Measurements from ENCODE around the gene SFTA2. TPM values are rescaled to one million over a fixed set of nuclear protein-coding genes. Genes with fewer than 3 reads are reported as not detected.
"Not testable (repeated sequence)": the region's sequence is repeated elsewhere in the genome, so short reads cannot be mapped to it uniquely, and the experiment has no call there.

The SFTA2 gene
- total RNA-seq, 2 experiments from 2014 or later: not detected

- H3K9me3 Mint-ChIP-seq (ENCODE audit: insufficient read depth): no peaks in the 10 kb centered on the region
- no peak within 1 kb of the TSS for H3K4me3 Mint-ChIP-seq
These were observed 8.5 kb upstream of the SFTA2 start, which contains the start of gene MUCL3 for GRCh38 chr6:30940361-30940986. TSS of gene MUCL3 (plus strand) at chr6:30940973. CDS start at chr6:30941000, 27 bp downstream.

DNA sequence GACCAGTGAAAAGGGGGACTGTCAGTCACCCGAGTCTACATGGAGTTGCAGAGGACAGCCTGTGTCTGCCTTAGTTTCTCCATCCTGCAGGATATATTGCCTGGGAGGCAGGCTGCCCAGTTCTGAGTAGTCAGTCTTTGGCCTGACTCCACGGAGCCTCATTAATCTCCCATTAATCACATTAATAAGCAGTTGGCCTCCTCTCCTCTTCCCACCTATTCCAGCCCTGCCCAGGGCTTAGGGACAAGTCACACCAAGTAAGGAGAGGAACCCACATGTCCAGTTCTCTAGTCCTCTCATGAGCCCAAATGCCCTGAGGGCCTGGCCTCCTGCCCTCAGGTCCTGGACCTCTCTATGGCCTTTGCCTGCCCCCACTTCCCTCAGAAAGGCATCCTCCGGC lies 7.5 kb upstream of the SFTA2 start:
- ATAC-seq: no peak
- Mint-ChIP-seq H3K27me3 (ENCODE audit: low read depth) (peaks cover 38% of the 10 kb centered on the region), H3K4me1 (ENCODE audit: low read depth) (no peaks in the 10 kb centered on the region), H3K4me3 (no peak overlapping the region), H3K36me3 (ENCODE audit: low read depth) (no peaks in the 10 kb centered on the region), H3K9me3 (ENCODE audit: insufficient read depth) (no peaks in the 10 kb centered on the region), H3K27ac (no peak overlapping the region)
- DNase-seq: no peak
- ChIA-PET CTCF (no interaction called here), POLR2A (no interaction called here)

More at GRCh38 chr6:30940361-30940986, 8.5 kb upstream of the SFTA2 start, which contains the start of gene MUCL3:
- Mint-ChIP-seq H3K36me3 (ENCODE audit: low read depth) (no peaks in the 10 kb centered on the region), H3K4me1 (ENCODE audit: low read depth) (no peaks in the 10 kb centered on the region), H3K27ac (no peak within 1 kb of the TSS), H3K27me3 (ENCODE audit: low read depth) (peaks cover 44% of the 10 kb centered on the region)
- ChIA-PET POLR2A (no interaction called here), CTCF (no interaction called here)
- DNase-seq (no peak), ATAC-seq (no peak)

GRCh38 chr6:30938730-30939129 lies 6.8 kb upstream of the SFTA2 start:
- Mint-ChIP-seq H3K27ac (no peak overlapping the region), H3K27me3 (ENCODE audit: low read depth) (peaks cover 34% of the 10 kb centered on the region), H3K4me1 (ENCODE audit: low read depth) (no peaks in the 10 kb centered on the region), H3K4me3 (no peak overlapping the region), H3K9me3 (ENCODE audit: insufficient read depth) (no peaks in the 10 kb centered on the region), H3K36me3 (ENCODE audit: low read depth) (no peaks in the 10 kb centered on the region)
- POLR2A ChIA-PET: no interaction called here
- CTCF ChIA-PET: interaction anchor here (0.8 kb wide), 1 partner anchor 110 kb away, joined by 4 read pairs; no protein-coding TSS in a partner anchor
- no peak for DNase-seq
- ATAC-seq: no peak

GRCh38 chr6:30937265-30937664 lies 5.3 kb upstream of the SFTA2 start:
- DNase-seq (no peak), ATAC-seq (no peak)
- Mint-ChIP-seq H3K4me1 (ENCODE audit: low read depth) (no peaks in the 10 kb centered on the region), H3K4me3 (no peak overlapping the region), H3K27me3 (ENCODE audit: low read depth) (peaks cover 23% of the 10 kb centered on the region), H3K27ac (no peak overlapping the region), H3K9me3 (ENCODE audit: insufficient read depth) (no peaks in the 10 kb centered on the region), H3K36me3 (ENCODE audit: low read depth) (no peaks in the 10 kb centered on the region)
- CTCF ChIA-PET: no interaction called here
- POLR2A ChIA-PET: no interaction called here

- no peaks in the 10 kb centered on the region for H3K9me3 Mint-ChIP-seq (ENCODE audit: insufficient read depth)
- ChIA-PET POLR2A (interaction anchor here (1.6 kb wide), 1 partner anchor 21 kb away, joined by 3 read pairs; the partner anchor contains the start of gene VARS2), CTCF (interaction anchor here (1.2 to 1.6 kb wide), 2 partner anchors 19 to 152 kb away, joined by 3 read pairs; no protein-coding TSS in a partner anchor)
- peaks cover 12% of the 10 kb centered on the region for H3K27me3 Mint-ChIP-seq (ENCODE audit: low read depth)
- ATAC-seq: no peak
- H3K27ac Mint-ChIP-seq: no peak overlapping the region
- no peaks in the 10 kb centered on the region for H3K36me3 Mint-ChIP-seq (ENCODE audit: low read depth)
- H3K4me3 Mint-ChIP-seq: no peak overlapping the region
- DNase-seq: no peak
- no peaks in the 10 kb centered on the region for H3K4me1 Mint-ChIP-seq (ENCODE audit: low read depth)
These were observed 3.0 kb upstream of the SFTA2 start for GRCh38 chr6:30935018-30935417.

GRCh38 chr6:30932665-30933365 lies 845 bp upstream of the SFTA2 start:
- ChIA-PET CTCF (no interaction called here), POLR2A (no interaction called here)
- peaks cover 8% of the 10 kb centered on the region for H3K36me3 Mint-ChIP-seq (ENCODE audit: low read depth)
- H3K4me1 Mint-ChIP-seq (ENCODE audit: low read depth): no peaks in the 10 kb centered on the region
- no peak for DNase-seq
- H3K4me3 Mint-ChIP-seq: no peak overlapping the region
- H3K27ac Mint-ChIP-seq: no peak overlapping the region
- ATAC-seq: no peak
- peaks cover 6% of the 10 kb centered on the region for H3K27me3 Mint-ChIP-seq (ENCODE audit: low read depth)
- H3K9me3 Mint-ChIP-seq (ENCODE audit: insufficient read depth): no peaks in the 10 kb centered on the region

DNA sequence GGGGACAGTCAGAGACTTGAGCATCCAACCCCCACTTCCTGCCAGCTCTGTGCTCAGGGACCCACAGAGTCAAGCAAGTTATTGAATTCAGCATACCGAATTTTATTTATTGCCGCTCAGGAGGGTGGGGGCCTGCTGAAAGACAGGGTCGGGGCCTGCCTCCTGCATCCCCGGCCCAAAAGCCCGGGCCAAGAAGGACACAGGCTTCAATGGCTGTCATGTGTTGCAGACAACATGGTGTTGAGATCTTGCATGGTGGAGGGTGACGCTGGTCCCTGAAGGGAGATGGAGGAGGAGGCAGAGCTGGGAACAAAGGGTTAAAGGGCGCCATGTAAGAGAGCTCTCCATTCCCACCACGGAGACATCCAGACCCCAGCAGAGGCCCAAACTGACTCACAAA lies 698 bp downstream of the SFTA2 start:
- H3K4me3 Mint-ChIP-seq: no peak overlapping the region
- ATAC-seq (no peak), DNase-seq (no peak)
- CTCF ChIA-PET: interaction anchor here (0.6 to 1.0 kb wide), 2 partner anchors 60 to 138 kb away, joined by 3 to 4 read pairs; no protein-coding TSS in a partner anchor
- H3K36me3 Mint-ChIP-seq (ENCODE audit: low read depth): peaks cover 19% of the 10 kb centered on the region
- H3K9me3 Mint-ChIP-seq (ENCODE audit: insufficient read depth): no peaks in the 10 kb centered on the region
- H3K27ac Mint-ChIP-seq: no peak overlapping the region
- peaks cover 2% of the 10 kb centered on the region for H3K27me3 Mint-ChIP-seq (ENCODE audit: low read depth)
- H3K4me1 Mint-ChIP-seq (ENCODE audit: low read depth): no peaks in the 10 kb centered on the region
- POLR2A ChIA-PET: no interaction called here

DNA sequence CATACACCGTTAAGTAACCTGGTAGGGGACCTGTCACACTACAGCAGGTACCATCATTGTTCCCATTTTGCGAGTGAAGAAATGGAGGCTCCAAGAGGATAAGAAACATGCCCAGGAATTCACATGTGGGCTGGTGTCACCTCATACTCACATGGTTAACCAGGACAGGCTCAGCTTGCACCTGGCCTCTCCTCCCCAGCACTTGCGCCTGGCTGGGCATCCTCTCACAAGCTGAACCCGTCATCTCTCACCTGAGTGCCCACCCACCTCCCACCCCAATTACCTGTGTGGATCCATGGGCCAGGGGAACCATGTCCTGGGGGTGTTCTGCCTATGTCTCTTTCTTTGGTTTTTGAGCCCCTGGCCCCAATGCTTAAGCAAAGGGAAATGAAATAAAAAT lies 1.5 kb downstream of the SFTA2 start:
- Mint-ChIP-seq H3K27me3 (ENCODE audit: low read depth) (no peaks in the 10 kb centered on the region), H3K36me3 (ENCODE audit: low read depth) (peaks cover 22% of the 10 kb centered on the region), H3K4me3 (no peak overlapping the region), H3K9me3 (ENCODE audit: insufficient read depth) (no peaks in the 10 kb centered on the region), H3K27ac (no peak overlapping the region), H3K4me1 (ENCODE audit: low read depth) (no peaks in the 10 kb centered on the region)
- ATAC-seq (no peak), DNase-seq (no peak)
- CTCF ChIA-PET: interaction anchor here (1.2 to 3.2 kb wide), 2 partner anchors 16 to 142 kb away, joined by 4 to 11 read pairs; partner anchors contain the start of gene VARS2
- POLR2A ChIA-PET: no interaction called here

DNA sequence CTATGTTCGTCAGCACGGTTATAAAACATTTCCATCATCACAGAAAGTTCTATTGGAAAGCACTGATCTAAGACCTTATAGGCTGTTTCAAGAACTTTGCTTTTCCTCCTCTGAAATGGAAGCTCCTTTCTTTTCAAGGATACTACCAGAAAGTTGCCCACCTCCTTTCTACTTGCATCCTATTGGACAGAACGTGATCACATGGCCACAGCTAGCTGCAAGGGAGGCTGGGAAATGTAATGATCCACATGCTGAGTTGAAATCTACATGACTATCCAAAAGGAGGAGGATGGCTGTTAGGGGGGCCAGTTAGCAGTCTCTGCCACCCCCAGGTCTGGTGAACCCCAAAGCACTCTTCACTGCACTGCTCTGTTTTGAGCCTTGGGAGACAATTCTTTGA lies 3.3 kb downstream of the SFTA2 start:
- no peak for DNase-seq
- ChIA-PET CTCF (interaction anchor here (0.5 to 3.2 kb wide), 5 partner anchors 14 to 826 kb away, joined by 3 to 11 read pairs (median 3); partner anchors contain the start of gene VARS2), POLR2A (no interaction called here)
- Mint-ChIP-seq H3K9me3 (ENCODE audit: insufficient read depth) (no peaks in the 10 kb centered on the region), H3K27me3 (ENCODE audit: low read depth) (no peaks in the 10 kb centered on the region), H3K4me1 (ENCODE audit: low read depth) (no peaks in the 10 kb centered on the region), H3K4me3 (no peak overlapping the region), H3K36me3 (ENCODE audit: low read depth) (peaks cover 22% of the 10 kb centered on the region), H3K27ac (no peak overlapping the region)
- ATAC-seq: no peak

GRCh38 chr6:30927080-30927479 lies 4.9 kb downstream of the SFTA2 start:
- CTCF ChIA-PET: interaction anchor here (1.1 to 1.3 kb wide), 3 partner anchors 105 to 175 kb away, joined by 3 to 4 read pairs (median 3); no protein-coding TSS in a partner anchor
- DNase-seq; POLR2A ChIA-PET; H3K4me3 Mint-ChIP-seq; H3K27ac Mint-ChIP-seq; H3K27me3 Mint-ChIP-seq (ENCODE audit: low read depth); H3K9me3 Mint-ChIP-seq (ENCODE audit: insufficient read depth); H3K4me1 Mint-ChIP-seq (ENCODE audit: low read depth); ATAC-seq: not testable (repeated sequence)
- H3K36me3 Mint-ChIP-seq (ENCODE audit: low read depth): peaks cover 31% of the 10 kb centered on the region

DNA sequence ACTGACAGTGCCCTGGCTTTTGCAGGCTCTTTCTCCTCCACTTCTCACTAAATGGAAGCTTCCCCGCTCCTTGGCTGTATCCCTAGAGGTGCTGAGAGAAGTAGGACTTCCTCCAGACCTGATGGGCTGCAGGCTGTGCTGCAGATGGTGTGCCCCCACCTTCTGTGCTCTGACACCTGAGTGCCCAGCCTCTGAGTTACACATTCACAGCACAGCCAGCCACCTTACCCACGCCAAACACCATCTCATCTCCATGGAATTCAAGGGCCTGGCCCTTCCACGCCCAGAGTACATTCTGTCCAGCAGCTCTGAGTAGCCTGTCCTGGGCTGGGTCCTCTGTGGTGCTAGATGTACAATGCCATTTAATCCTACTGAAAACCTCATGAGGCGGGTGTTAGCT lies 5.3 kb downstream of the SFTA2 start:
- ChIA-PET POLR2A (no interaction called here), CTCF (interaction anchor here (0.7 to 1.9 kb wide), 5 partner anchors 11 to 176 kb away, joined by 3 to 10 read pairs (median 3); no protein-coding TSS in a partner anchor)
- Mint-ChIP-seq H3K4me3 (no peak overlapping the region), H3K4me1 (ENCODE audit: low read depth) (no peaks in the 10 kb centered on the region), H3K27ac (no peak overlapping the region), H3K27me3 (ENCODE audit: low read depth) (no peaks in the 10 kb centered on the region), H3K36me3 (ENCODE audit: low read depth) (peaks cover 31% of the 10 kb centered on the region), H3K9me3 (ENCODE audit: insufficient read depth) (no peaks in the 10 kb centered on the region)
- ATAC-seq (no peak), DNase-seq (no peak)

GRCh38 chr6:30924040-30924627 lies 7.8 kb downstream of the SFTA2 start:
- H3K4me3 Mint-ChIP-seq; H3K4me1 Mint-ChIP-seq (ENCODE audit: low read depth); H3K27me3 Mint-ChIP-seq (ENCODE audit: low read depth); DNase-seq; H3K9me3 Mint-ChIP-seq (ENCODE audit: insufficient read depth); ATAC-seq; POLR2A ChIA-PET; H3K27ac Mint-ChIP-seq: not testable (repeated sequence)
- peaks cover 39% of the 10 kb centered on the region for H3K36me3 Mint-ChIP-seq (ENCODE audit: low read depth)
- CTCF ChIA-PET: interaction anchor here (1.3 kb wide), 1 partner anchor 9 kb away, joined by 5 read pairs; no protein-coding TSS in a partner anchor

Measured in activated CD8-positive, alpha-beta T cell treated with anti-CD3 and anti-CD28 coated beads, Interleukin-2, amount 10 ng/mL, durations not matched to agents 7 days and 5 days (primary cell).